NCI-H226 (cell line): Measurements from ENCODE around the gene SATB1.
"Not testable (repeated sequence)": the region's sequence is repeated elsewhere in the genome, so short reads cannot be mapped to it uniquely, and the experiment has no call there.

Experiments used
- DNase-seq: peaks from one replicate; pipeline ENCODE4 v3.0.0-alpha.2; 2015

SATB1 gene

DNA sequence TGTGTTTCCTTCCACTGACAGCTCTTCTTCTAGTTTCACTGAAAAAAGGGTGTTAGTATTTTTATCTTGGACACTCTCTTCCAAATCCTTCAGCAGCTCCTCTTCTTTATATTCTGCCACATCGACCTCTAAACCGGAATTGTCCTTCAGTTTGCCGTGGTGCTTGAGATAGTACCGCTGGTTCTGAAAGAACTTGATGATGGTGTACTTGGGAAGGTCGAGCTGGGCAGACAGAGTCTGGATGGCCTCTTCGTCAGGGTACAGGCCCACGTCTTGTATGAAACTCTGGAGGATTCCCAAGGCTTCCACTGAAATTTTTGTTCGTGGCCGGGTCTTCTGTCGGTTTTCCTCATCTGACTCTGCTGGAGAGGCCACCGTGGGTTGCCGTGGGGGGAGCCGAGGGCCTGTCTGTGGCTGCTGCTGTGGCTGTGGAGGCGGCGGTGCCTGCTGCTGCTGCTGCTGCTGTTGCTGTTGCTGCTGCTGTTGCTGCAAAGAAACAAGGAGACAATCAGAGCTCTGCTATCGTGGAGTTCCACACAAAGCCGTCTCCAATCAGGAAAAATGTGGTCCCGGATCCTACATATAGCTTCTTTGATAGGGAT, 75.8 kb downstream of the SATB1 start:
- no peak for DNase-seq

DNA sequence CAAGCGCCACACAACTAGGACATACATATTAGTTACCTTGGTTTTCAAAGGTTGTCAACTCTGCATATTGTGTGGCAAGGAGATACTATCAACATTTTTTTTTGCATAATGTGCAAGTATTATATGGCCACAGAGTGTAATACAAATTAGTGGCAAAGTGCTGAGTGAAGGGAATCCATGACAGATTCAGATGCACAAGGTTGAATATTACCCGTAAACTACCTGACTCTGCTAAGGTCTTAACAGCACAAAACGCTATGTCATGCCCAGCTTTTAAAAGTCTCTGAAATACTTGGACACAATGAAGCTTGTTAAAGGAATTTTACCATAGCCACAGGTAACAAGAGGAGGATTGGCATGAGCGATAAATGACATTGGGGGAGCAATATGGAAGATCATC, 79.0 kb downstream of the SATB1 start:
- no peak for DNase-seq

- DNase-seq = no peak
These were observed 80.1 kb downstream of the SATB1 start for GRCh38 chr3:18345015-18345367.

GRCh38 chr3:18344306-18345014, 80.7 kb downstream of the SATB1 start:
- DNase-seq = no peak

GRCh38 chr3:18343809-18344208, 81.3 kb downstream of the SATB1 start:
- DNase-seq = no peak

GRCh38 chr3:18338827-18339514, 86.2 kb downstream of the SATB1 start:
- DNase-seq = no peak

DNA sequence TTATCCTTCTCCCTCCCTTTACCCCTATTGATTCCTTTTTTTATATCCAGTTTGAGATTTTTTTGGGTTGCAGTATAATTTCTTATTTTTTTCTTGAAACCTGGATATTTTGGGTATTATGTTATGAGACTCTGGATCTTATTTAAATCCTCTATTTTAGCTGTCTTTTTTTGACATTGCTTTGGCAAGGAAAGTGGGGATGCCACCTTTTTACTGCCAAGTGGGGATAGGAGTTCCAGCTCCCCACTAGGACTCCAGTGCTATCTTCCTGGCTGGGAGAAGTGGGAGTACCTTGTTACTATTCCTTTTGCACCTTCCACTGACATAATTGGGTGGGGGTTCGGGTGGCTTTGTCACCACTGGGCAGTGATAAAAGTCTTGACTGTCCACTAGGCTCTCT, 87.9 kb downstream of the SATB1 start:
- no peak for DNase-seq

DNA sequence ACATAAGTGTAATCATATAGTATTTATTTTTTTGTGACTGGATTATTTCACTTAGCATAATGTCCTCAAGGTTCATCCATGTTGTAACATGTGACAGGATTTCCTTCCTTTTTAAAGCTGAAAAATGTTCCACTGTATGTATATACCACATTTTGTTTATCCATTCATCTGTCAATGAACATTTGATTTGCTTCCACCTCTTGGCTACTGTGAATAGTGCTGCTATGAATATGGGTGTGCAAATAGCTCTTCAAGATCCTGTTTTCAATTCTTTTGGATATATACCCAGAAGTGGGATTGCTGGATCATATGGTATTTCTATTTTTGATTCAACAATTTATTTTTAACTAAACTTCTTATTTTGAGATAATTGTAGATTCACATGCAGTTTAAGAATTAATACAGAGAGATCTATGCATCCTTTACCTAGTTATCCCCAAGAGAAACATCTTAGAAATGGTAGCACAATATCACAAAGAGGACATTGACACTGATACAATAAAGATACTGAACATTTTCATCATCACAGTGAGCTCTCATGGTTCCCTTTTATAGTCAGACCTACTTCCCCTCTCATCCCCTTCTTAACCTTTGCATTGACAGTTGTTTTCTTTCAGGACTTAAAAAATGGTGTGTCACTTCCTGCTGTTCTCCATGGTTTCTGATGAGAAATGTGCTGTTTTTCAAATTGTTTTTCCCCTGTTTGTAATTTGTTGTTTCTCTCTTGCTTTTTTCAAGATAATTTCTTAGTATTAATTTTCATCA, 90.1 kb downstream of the SATB1 start:
- no peak for DNase-seq

GRCh38 chr3:18330772-18331441, 94.2 kb downstream of the SATB1 start:
- not testable (repeated sequence) for DNase-seq

DNA sequence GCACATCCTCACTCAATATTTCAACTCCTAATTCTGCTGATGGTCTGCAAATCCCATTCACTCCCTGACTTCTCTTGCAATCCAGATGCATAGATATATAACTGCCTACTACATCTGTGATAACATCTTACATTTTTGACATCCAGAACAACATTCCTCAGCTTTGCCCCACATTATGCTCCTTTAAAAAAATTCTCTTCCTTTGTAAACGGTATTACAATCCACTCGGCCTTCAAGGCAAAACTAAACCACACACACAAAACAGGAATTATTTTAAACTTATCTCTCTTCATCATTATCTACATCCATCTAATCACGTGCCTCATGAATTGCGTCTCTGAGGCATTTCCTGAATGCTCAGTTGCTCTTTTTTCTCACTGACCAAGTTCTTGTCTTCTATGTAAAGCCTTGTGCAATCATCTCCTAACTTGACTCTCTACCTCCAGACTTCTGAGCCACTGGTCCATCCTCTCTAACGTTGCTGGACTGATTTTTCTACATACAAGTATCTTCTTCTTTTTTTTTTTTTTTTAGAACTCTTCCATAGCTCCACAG, 117.0 kb downstream of the SATB1 start:
- no peak for DNase-seq

DNA sequence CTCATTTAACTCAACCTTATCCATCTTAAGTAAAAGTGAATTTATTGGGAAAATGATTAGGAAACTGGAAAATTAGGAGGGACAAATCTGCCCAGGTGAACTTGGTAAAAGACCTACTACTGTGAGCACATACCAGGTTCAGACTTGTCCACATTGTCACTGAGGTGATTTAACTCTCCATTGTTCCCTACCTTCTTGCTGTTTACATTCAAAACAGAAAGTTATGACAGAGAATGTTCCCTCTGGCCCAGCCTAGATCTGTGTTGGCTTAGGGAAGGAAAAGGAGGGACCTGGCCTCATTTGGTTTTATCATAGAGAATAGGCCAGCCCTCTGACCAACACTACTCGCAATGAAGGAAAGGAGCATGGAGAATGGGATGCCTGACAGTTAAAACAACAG, 117.6 kb downstream of the SATB1 start:
- DNase-seq = no peak

- peak; percentile 37 for DNase-seq
These were observed 122.6 kb downstream of the SATB1 start for GRCh38 chr3:18302517-18302916.

DNA sequence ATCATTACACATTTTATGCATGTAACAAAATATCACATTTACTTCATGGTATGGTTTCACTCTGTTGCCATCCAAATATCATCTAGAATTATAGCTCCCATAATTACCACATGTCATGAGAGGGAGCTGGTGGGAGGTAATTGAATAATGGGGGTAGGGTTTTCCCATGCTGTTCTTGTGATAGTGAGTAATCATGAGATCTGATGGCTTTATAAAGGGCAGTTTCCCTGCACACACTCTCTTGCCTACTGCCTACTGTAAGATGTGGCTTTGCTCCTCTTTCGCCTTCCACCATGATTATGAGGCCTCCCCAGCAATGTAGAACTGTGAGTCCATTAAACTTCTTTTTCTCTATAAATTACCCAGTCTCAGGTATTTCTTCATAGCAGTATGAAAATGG, 123.4 kb downstream of the SATB1 start:
- no peak for DNase-seq

GRCh38 chr3:18300916-18301315, 124.2 kb downstream of the SATB1 start:
- DNase-seq = no peak

DNA sequence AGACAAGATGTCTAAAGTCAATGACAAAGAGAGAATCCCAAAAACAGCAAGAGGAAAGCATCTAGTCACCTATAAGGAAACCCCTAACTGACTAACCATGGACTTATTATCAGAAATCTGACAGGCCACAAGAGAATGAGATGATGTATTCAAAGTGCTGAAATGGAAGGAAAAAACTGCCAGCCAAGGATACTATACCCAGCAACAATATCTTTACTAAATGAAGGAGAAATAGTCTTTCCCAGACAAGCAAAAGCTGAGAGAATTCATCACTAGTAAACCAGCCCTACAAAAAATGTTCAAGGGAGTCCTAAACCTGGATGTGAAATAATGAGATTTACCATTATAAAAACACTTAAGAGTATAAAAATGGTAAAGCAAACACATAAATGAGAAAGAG, 128.0 kb downstream of the SATB1 start:
- no peak for DNase-seq
